Mucosa of rectum (tissue), 2 donors: ENCODE measurements around the gene TNFRSF13B.

Source experiments
- H3K27ac ChIP-seq, 2 donors: one replicate each; pipeline ENCODE4 v1.7.0; 2013; ENCODE audit warnings: inconsistent platforms in 2 of 2, low read depth in 2 of 2, low read length in 2 of 2
- H3K27me3 ChIP-seq, 2 donors: one replicate each; pipeline ENCODE4 v1.7.0; 2013; ENCODE audit warnings: low read length in 2 of 2; ENCODE audit not compliant: control insufficient read depth in 2 of 2, insufficient read depth in 2 of 2
- H3K36me3 ChIP-seq, 2 donors: one replicate each; pipeline ENCODE4 v1.7.0; 2013; ENCODE audit warnings: low read length in 2 of 2; ENCODE audit not compliant: control insufficient read depth in 2 of 2, insufficient read depth in 2 of 2
- H3K4me1 ChIP-seq, 2 donors: one replicate each; pipeline ENCODE4 v1.7.0; 2013; ENCODE audit warnings: low read length in 2 of 2, mild to moderate bottlenecking in 1 of 2; ENCODE audit not compliant: control insufficient read depth in 2 of 2, insufficient read depth in 2 of 2
- H3K4me3 ChIP-seq, 2 donors: one replicate each; pipeline ENCODE4 v1.7.0; 2013; ENCODE audit warnings: low read length in 2 of 2
- H3K9ac ChIP-seq, 2 donors: one replicate each; pipeline ENCODE4 v1.7.0; 2013; ENCODE audit warnings: low read length in 2 of 2, low read depth in 1 of 2, mild to moderate bottlenecking in 1 of 2
- H3K9me3 ChIP-seq, 2 donors: one replicate each; pipeline ENCODE4 v1.7.0; 2013; ENCODE audit warnings: low read length in 2 of 2; ENCODE audit not compliant: control insufficient read depth in 2 of 2
- donor health status: healthy.
- donor health status: Normal muscosa, but diverticular disease.

The TNFRSF13B gene

DNA sequence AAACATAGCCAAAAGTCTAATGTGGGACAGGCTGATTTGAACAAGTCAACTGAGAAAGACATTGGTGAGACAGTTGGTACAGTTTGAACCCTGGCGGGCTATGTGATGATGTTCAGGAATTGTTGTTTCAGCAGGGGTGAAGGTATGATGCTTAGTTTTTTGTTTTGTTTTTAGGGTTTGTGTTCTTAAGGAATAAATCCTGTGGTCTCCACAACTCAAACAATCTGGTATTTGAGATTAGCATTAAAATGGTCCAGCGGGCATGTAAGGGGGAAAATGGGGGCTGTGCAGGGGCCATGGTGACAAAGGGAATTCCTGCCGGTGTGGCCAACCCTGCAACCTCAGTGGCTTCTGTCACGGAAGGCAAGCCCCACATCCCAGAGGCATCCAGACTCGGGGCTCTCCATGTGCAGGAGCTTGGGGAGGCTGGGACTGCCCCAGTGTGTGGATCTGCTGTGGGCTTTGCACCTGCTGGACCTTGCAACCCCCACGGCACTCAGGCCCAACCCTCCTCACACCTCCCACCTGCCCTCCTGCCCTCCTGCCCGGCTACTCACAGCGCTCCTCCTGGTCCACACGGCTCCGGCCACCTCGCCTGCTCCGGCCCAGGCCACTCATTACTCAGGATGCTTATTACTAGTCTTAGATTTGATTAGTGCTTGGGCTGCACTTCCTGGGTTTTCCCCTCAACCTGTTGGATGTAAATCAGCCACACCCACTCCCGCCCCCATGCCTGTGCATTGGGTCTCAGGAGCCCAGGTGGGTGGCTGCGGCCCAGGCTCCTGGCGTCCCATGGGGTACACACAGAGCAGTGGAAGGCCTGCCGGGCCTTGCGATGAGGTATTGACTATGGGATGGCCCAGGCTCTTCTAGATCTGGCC lies at the start of gene TNFRSF13B:
Gene TNFRSF13B (minus strand): TSS at position 661 of the 881 bp plus-strand sequence. CDS start 43 bp downstream, at position 618.
- Histone ChIP-seq H3K9me3 (no peaks in the 10 kb centered on the region), H3K27ac (peak within 1 kb of the TSS; percentile 22 to 65), H3K27me3 (no peaks in the 10 kb centered on the region), H3K9ac (peak within 1 kb of the TSS in 1 of 2 donors; percentile 24), H3K36me3 (no peaks in the 10 kb centered on the region), H3K4me1 (peaks cover 6 to 8% of the 10 kb centered on the region in 2 donors), H3K4me3 (peak within 1 kb of the TSS in 1 of 2 donors; percentile 56)

DNA sequence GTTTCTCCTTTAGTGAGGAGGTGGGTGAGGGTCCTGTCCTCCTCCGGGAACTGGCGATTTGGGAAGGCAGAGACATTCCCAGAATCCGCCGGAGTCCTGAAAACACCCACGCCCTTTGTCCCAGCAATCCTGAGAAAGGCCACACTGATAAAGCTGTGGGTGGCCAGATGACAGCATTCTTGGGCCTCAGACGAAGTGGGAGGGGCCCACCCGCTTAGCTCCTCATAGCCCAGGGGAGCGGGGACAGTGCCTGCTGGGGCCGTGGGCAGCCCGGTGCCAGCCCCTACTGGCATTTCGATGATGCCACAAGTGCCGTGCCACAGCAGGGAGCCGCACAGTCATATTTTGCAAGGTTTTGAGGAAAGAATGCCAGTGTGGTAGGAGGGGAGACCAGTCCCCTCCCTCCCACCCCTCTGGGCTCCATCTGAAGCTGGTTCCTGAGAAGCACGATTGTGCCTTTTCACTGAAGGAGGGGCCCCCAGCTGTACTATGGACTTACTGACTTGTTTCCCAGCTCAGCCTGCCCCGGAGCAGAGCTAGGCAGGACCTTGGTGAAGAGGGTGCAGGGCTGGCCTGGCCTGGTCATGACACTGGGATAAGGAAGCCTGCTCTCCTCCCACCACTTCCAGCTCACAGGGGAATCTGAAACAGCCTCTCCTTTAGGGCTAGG lies 49.4 kb upstream of the TNFRSF13B start:
- Histone ChIP-seq H3K27me3 (no peaks in the 10 kb centered on the region), H3K9me3 (no peaks in the 10 kb centered on the region), H3K4me1 (peaks cover 5 to 11% of the 10 kb centered on the region in 2 donors), H3K9ac (peak overlapping the region; percentile 14 to 26), H3K4me3 (peak overlapping the region in 1 of 2 donors; percentile 22), H3K27ac (peak overlapping the region; percentile 26 to 43), H3K36me3 (no peaks in the 10 kb centered on the region)

DNA sequence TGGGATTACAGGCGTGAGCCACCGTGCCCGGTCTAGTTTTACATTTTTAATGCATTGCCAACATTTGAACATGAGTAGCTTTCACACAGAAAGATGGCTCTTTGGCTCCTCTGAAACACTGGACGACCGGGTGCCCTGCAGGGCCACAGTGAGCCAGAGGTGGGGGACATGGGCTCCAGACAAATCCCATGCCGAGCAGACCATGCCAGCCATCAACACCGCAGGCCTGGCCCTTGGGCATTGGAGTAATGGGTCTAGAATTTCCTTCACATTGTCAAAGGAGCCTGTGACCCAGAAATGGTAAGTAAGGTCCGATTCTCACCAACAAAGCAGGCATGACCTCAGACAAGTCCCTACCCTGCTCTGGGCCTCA lies 48.9 kb upstream of the TNFRSF13B start:
- Histone ChIP-seq H3K9ac (peak overlapping the region; percentile 14 to 26), H3K4me3 (peak overlapping the region in 1 of 2 donors; percentile 22), H3K27me3 (no peaks in the 10 kb centered on the region), H3K4me1 (peaks cover 5 to 11% of the 10 kb centered on the region in 2 donors), H3K9me3 (no peaks in the 10 kb centered on the region), H3K27ac (peak overlapping the region; percentile 20 to 43), H3K36me3 (no peaks in the 10 kb centered on the region)

DNA sequence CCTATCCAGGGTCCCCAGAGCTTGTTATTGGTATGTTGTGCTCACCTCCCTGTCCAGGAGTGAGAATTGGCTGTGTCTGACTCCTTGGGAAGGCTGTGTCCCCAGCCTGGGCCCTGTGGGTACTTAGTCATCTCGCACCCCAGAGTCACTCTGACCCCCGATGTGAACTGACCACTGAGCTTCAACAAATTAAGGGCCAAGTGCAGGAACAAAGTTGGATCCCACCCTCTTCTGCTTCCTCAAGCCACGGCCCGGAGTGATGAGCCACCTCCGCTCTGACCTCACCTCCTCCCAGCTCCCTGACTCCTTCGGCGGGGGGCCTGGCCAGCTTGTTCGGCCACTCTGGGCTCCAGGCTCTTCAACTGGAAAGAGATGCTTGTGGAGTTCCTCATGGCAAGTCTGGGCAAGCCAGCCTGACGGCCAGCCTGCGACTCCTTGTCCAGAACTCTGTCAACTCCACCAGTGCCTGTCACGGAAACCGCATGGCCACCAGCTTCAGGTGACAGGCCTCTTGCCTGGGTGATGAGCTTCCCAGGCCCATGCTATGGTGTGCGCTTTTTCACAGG lies 48.1 kb upstream of the TNFRSF13B start:
- Histone ChIP-seq H3K36me3 (no peaks in the 10 kb centered on the region), H3K27ac (no peak overlapping the region), H3K9ac (no peak overlapping the region), H3K9me3 (no peaks in the 10 kb centered on the region), H3K4me3 (no peak overlapping the region), H3K27me3 (no peaks in the 10 kb centered on the region), H3K4me1 (peaks cover 5 to 11% of the 10 kb centered on the region in 2 donors)

DNA sequence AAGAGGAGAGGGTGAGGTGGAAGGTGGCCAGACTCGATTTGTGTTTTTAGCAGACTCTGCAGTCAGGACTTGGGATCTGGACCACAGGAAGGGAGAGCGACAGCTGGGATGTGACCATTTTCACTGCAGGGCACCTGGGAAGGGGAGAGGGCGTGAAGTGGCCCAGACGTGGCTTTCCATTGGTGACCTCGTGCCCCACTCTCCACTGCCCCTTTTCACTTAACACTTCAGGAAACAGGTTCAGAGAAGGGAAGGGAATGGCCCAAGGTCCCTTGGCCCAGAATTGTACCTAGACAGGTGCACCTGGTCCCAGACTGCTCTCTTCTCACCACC lies 47.5 kb upstream of the TNFRSF13B start:
- H3K4me3 ChIP-seq: no peak overlapping the region
- no peak overlapping the region for H3K27ac ChIP-seq
- H3K9me3 ChIP-seq: no peaks in the 10 kb centered on the region
- no peaks in the 10 kb centered on the region for H3K27me3 ChIP-seq
- H3K9ac ChIP-seq: no peak overlapping the region
- no peaks in the 10 kb centered on the region for H3K36me3 ChIP-seq
- peaks cover 5 to 11% of the 10 kb centered on the region in 2 donors for H3K4me1 ChIP-seq

DNA sequence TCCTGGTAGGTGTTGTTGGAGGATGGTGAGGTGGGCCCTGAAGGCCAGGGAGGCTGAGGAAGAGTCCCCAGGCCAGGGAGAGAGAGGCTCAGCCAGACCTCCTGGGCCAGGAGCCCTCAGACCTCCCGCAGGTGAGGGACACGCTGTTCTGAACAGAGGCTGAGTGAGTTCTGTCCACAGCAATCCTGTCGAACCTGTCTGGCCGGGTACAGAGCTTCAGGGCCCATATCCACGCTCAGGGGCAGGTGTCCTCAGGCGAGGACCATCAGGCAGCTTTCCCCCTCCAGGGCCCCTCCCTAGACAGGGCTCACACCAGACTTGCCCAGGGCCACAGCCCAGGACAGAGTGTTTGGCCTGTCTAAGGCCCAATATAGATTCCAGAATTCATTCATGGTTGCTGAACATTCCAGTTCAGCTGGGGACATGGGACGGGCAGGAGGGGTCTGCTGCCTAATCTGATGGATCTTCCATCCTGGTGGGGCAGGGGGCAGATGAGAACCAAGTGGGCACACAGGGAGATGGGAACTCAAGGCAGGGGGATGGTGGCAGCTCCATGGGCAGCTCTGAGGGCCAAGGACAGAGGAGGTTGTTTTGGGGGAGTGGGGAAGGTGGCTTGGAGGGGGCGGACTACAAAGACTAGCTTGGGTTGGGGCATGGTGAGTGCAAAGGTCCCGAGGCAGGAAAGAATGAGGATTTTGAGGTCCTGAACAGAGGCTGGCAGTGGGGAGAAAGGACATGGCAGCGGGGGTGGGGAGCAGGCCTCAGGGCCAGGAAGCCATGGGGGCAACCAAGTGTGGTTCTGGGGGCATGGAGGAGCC lies 46.9 kb upstream of the TNFRSF13B start:
- Histone ChIP-seq H3K36me3 (no peaks in the 10 kb centered on the region), H3K4me1 (peaks cover 5 to 11% of the 10 kb centered on the region in 2 donors), H3K4me3 (no peak overlapping the region), H3K27me3 (no peaks in the 10 kb centered on the region), H3K27ac (no peak overlapping the region), H3K9ac (no peak overlapping the region), H3K9me3 (no peaks in the 10 kb centered on the region)

DNA sequence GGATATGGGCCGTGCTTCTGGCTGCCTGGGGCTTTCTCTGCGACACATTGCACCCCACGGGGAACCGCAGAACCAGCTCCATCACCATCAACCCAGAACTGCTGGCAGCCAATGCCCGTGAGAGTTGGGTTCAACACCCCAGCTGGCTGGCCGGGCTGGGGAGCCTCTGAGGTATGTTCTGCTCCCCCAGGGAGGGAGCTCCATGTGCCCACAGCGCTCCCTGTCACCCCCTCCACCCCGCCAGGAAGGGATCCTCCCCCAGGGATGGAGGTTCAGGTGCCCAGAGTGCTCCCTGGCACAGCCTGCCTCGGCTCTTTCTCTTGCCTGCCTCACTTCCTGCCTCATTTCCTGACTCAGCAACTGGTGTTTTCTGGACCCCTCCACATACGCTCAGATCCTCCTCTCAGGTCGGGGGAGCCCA lies 46.1 kb upstream of the TNFRSF13B start:
- H3K9me3 ChIP-seq: no peaks in the 10 kb centered on the region
- H3K36me3 ChIP-seq: no peaks in the 10 kb centered on the region
- H3K27me3 ChIP-seq: no peaks in the 10 kb centered on the region
- H3K4me1 ChIP-seq: peaks cover 5 to 11% of the 10 kb centered on the region in 2 donors
- H3K9ac ChIP-seq: no peak overlapping the region
- H3K27ac ChIP-seq: no peak overlapping the region
- H3K4me3 ChIP-seq: no peak overlapping the region

DNA sequence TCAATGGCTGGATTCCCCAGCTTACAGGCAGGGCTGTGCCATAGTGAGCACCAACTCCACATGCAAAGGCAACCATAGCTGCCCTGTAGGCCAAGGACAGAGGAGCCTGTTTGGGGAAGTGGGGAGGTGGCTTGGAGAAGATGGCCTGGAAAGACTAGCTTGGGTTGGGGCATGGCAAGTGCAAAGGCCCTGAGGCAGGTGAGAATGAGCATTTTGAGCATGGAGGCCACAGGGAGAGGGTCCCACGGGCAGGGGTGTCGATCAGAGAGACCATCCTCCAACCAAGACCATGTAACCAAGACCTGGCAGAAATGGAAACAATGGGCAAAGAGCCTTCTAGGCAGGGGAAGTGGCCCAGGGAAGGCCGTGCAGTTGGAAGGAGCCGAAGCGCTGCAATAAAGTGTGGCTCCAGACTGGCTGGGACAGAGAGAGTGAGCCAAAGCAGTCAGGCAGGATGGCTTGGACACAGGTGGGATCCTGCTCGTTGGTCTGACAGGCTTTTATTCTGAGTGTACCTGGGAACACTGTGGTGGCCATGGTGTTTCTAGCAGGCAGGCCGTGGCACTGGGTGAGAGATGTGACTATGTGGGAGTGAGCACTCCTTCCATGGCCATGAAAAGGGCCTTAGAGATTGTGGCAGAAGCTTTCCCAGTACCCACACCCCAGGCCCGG lies 45.6 kb upstream of the TNFRSF13B start:
- H3K9ac ChIP-seq: no peak overlapping the region
- no peaks in the 10 kb centered on the region for H3K36me3 ChIP-seq

More for the DNA sequence above, 45.6 kb upstream of the TNFRSF13B start:
- H3K27ac ChIP-seq: no peak overlapping the region
- no peaks in the 10 kb centered on the region for H3K27me3 ChIP-seq
- no peak overlapping the region for H3K4me3 ChIP-seq
- no peaks in the 10 kb centered on the region for H3K9me3 ChIP-seq
- peaks cover 5 to 11% of the 10 kb centered on the region in 2 donors for H3K4me1 ChIP-seq
